DOHH2 (cell line): ENCODE data around the gene DYRK1A.

Experiments used
- H3F3A ChIP-seq: fragments of 200-600 bp; sonication (generic), shearing (Covaris generic); 2 replicates; pipeline ENCODE4 v1.6.0; 2016; ENCODE audit warnings: antibody characterized with exemption, mild to moderate bottlenecking; ENCODE audit not compliant: control insufficient read depth, insufficient read depth
- H3K27ac ChIP-seq: fragments of 200-600 bp; sonication (generic); 2 replicates; pipeline ENCODE4 v1.5.1; 2014; ENCODE audit warnings: low read depth, mild to moderate bottlenecking, low read length, moderate library complexity
- H3K27me3 ChIP-seq: fragments of 200-600 bp; sonication (generic); 2 replicates; pipeline ENCODE4 v1.6.1; 2014; ENCODE audit warnings: mild to moderate bottlenecking, low read length, mixed read lengths; ENCODE audit not compliant: control insufficient read depth
- H3K36me3 ChIP-seq: fragments of 200-600 bp; sonication (generic); 2 replicates; pipeline ENCODE4 v1.6.1; 2014; ENCODE audit warnings: mild to moderate bottlenecking, low read length, moderate library complexity, mixed read lengths; ENCODE audit not compliant: control insufficient read depth
- H3K4me1 ChIP-seq: fragments of 200-600 bp; sonication (generic); 2 replicates; pipeline ENCODE4 v1.6.1; 2014; ENCODE audit warnings: mild to moderate bottlenecking, low read length, mixed read lengths; ENCODE audit not compliant: control insufficient read depth
- H3K4me2 ChIP-seq: fragments of 200-600 bp; sonication (generic); 2 replicates; pipeline ENCODE4 v1.6.0; 2014; ENCODE audit warnings: mild to moderate bottlenecking, low read length, moderate library complexity
- H3K4me3 ChIP-seq: fragments of 200-600 bp; sonication (generic); 2 replicates; pipeline ENCODE4 v1.5.1; 2014; ENCODE audit warnings: mild to moderate bottlenecking, low read length, mixed read lengths
- H3K79me2 ChIP-seq: fragments of 200-600 bp; sonication (generic); 2 replicates; pipeline ENCODE4 v1.6.1; 2014; ENCODE audit warnings: mild to moderate bottlenecking, low read length, mixed read lengths; ENCODE audit not compliant: control insufficient read depth
- H3K9me2 ChIP-seq: fragments of 200-600 bp; sonication (generic); replicated peaks from 2 replicates; pipeline ENCODE4 v1.6.1; 2014; ENCODE audit warnings: mild to moderate bottlenecking, low read length, mixed read lengths; ENCODE audit not compliant: control insufficient read depth
- H3K9me3 ChIP-seq: fragments of 200-600 bp; sonication (generic); 2 replicates; pipeline ENCODE4 v1.6.1; 2014; ENCODE audit warnings: antibody characterized with exemption, low read length, mixed read lengths; ENCODE audit not compliant: control insufficient read depth, insufficient read depth
- H4K20me1 ChIP-seq: fragments of 200-600 bp; sonication (generic); 2 replicates; pipeline ENCODE4 v1.6.0; 2014; ENCODE audit warnings: low read depth, mild to moderate bottlenecking, antibody characterized with exemption, low read length, moderate library complexity; ENCODE audit not compliant: control insufficient read depth, insufficient read depth
- EZH2phosphoT487 ChIP-seq: fragments of 200-600 bp; sonication (generic); IDR thresholded peaks from 2 replicates; pipeline ENCODE4 v1.6.1; 2017; ENCODE audit warnings: borderline replicate concordance, mild to moderate bottlenecking, antibody characterized with exemption, low read length, moderate library complexity, mixed read lengths
- TF ChIP-seq, protein P1 (sequence below): fragments of 200-600 bp; sonication (generic); IDR thresholded peaks from one replicate; pipeline ENCODE4 v1.5.1; 2014; ENCODE audit warnings: antibody characterized with exemption, mild to moderate bottlenecking, low read depth, low read length; ENCODE audit not compliant: poor library complexity, severe bottlenecking

Gene DYRK1A

DNA sequence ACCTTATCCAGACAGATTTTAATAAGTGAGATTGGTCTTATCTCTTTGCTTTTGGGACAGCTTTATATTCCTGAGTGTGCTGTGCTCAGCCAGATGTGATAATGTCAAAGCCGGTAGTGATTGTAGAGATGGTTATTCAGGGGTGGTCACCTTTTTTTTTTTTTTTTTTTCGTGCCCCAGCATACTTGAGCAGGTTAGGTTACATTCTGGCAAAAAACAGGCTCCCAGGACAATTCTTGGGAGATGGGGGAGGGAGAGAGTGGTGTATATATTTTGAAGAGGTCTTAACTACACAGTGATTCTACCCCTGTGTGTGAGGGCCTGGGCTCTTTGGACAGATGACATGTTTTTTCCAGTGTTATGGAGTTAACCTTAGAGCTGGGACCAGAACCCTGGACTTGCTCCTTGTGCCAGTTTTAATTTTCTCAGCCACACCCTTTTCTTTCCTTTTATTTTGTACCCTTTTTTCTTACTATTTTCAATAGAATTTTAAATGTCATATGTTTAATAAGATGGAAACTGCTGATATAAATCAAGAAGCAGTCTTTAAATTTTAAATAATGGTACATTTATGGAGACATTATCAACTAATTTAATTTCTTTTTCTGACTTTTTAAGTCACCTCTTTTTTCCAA is 88.4 kb downstream of the DYRK1A start:
- no peak overlapping the region for H3K27ac ChIP-seq
- no peak for TF ChIP-seq EZH2phosphoT487
- TF ChIP-seq, protein P1, sequence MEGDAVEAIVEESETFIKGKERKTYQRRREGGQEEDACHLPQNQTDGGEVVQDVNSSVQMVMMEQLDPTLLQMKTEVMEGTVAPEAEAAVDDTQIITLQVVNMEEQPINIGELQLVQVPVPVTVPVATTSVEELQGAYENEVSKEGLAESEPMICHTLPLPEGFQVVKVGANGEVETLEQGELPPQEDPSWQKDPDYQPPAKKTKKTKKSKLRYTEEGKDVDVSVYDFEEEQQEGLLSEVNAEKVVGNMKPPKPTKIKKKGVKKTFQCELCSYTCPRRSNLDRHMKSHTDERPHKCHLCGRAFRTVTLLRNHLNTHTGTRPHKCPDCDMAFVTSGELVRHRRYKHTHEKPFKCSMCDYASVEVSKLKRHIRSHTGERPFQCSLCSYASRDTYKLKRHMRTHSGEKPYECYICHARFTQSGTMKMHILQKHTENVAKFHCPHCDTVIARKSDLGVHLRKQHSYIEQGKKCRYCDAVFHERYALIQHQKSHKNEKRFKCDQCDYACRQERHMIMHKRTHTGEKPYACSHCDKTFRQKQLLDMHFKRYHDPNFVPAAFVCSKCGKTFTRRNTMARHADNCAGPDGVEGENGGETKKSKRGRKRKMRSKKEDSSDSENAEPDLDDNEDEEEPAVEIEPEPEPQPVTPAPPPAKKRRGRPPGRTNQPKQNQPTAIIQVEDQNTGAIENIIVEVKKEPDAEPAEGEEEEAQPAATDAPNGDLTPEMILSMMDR = no peak
- no peak overlapping the region for H3K4me2 ChIP-seq
- H3K9me3 ChIP-seq = no peaks in the 10 kb centered on the region
- peaks cover 19% of the 10 kb centered on the region for H4K20me1 ChIP-seq
- peaks cover under 1% of the 10 kb centered on the region; the same call in 1 of the 2 replicates for H3K36me3 ChIP-seq
- H3F3A ChIP-seq = peaks cover 2% of the 10 kb centered on the region; the same call in 1 of the 2 replicates
- H3K4me3 ChIP-seq = no peak overlapping the region
- no peaks in the 10 kb centered on the region for H3K27me3 ChIP-seq
- H3K79me2 ChIP-seq = peaks cover 97% of the 10 kb centered on the region
- peaks cover 8% of the 10 kb centered on the region; the same call in 1 of the 2 replicates for H3K4me1 ChIP-seq
- H3K9me2 ChIP-seq = no peaks in the 10 kb centered on the region

DNA sequence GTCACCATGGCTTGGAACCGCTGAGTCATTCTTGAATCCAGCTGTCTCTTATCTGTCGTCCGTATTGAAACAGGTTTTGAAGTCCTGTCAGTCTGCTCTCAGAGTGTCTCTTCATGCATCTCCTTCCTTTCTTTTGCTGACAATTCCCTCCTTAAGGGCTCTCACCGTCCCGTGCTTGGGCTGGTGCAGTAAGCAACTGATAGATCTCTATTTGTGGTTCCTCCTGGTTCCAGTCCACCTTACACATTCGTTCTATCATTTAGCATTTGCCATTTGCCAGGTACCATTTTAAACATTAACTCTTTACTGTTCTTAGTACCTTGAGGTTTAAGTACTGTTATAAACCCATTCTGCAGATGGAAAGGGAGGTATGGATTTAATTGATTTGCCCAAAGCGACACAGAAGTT is 88.9 kb downstream of the DYRK1A start:
- Histone ChIP-seq H3K79me2 (peaks cover 97% of the 10 kb centered on the region), H3K9me3 (no peaks in the 10 kb centered on the region), H3K4me1 (peaks cover 13% of the 10 kb centered on the region; the same call in 1 of the 2 replicates), H3K27me3 (no peaks in the 10 kb centered on the region), H3K4me2 (no peak overlapping the region), H4K20me1 (peaks cover 14% of the 10 kb centered on the region), H3K4me3 (no peak overlapping the region), H3K9me2 (no peaks in the 10 kb centered on the region), H3K36me3 (no peaks in the 10 kb centered on the region), H3F3A (peaks cover 6% of the 10 kb centered on the region), H3K27ac (no peak overlapping the region)
- TF ChIP-seq, protein P1 = no peak
- no peak for TF ChIP-seq EZH2phosphoT487

DNA sequence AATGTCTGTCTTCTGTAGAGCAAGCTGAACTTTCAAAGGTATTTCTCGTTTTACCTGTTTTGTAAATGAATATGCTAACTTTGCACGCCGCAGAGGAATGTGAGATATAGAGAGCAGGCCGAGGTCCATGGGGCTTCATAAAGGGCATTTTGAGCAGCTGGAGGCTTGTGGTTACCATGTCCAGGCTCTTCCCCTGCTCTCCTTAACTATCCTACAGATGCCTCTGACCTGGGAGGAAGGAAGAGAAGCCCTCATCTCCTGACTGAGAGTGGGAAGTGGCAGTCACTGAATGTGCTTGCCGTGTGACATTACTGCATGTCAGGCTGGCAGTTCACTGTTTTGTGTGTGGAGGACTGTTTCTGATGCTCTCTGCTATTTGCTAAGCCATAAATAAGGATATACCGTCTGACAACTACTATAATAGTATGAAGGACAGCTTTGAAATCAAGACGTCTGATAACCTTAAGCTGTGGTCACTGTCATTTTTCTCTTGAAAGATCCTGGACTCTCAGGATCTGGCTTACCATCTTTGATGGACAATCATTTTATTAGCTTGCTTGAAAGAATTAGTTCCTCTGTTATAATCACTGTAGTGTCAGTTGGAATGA is 92.2 kb downstream of the DYRK1A start:
- H3K4me1 ChIP-seq = peaks cover 29% of the 10 kb centered on the region
- H3K27ac ChIP-seq = no peak overlapping the region
- no peaks in the 10 kb centered on the region for H3K9me2 ChIP-seq
- H3F3A ChIP-seq = peaks cover 17% of the 10 kb centered on the region
- no peaks in the 10 kb centered on the region for H3K27me3 ChIP-seq
- H4K20me1 ChIP-seq = peaks cover 20% of the 10 kb centered on the region
- no peaks in the 10 kb centered on the region for H3K36me3 ChIP-seq
- H3K79me2 ChIP-seq = peaks cover 97% of the 10 kb centered on the region
- TF ChIP-seq, protein P1 = no peak
- TF ChIP-seq EZH2phosphoT487 = no peak
- no peak overlapping the region for H3K4me2 ChIP-seq
- no peaks in the 10 kb centered on the region for H3K9me3 ChIP-seq
- H3K4me3 ChIP-seq = no peak overlapping the region
